Mesendoderm (in vitro differentiated cells): Measurements from ENCODE around the gene LYRM1.

Experiments used
- DNase-seq: peaks from one replicate; pipeline ENCODE4 v3.0.0; 2013
- H2AK5ac ChIP-seq: 2 replicates; pipeline ENCODE4 v1.6.1; 2013; ENCODE audit warnings: low read length, inconsistent platforms
- H2BK120ac ChIP-seq: 2 replicates; pipeline ENCODE4 v1.6.1; 2013; ENCODE audit warnings: low read depth, mild to moderate bottlenecking, low read length, moderate library complexity, mixed read lengths
- H2BK15ac ChIP-seq: replicated peaks from 2 replicates; pipeline ENCODE4 v1.6.1; 2013; ENCODE audit warnings: low read depth, mild to moderate bottlenecking, moderate library complexity
- H2BK5ac ChIP-seq: 2 replicates; pipeline ENCODE4 v1.6.1; 2013; ENCODE audit warnings: low read length, inconsistent platforms
- H3K18ac ChIP-seq: 2 replicates; pipeline ENCODE4 v1.6.1; 2013; ENCODE audit warnings: mild to moderate bottlenecking, low read length, mixed read lengths
- H3K23ac ChIP-seq: one replicate; pipeline ENCODE4 v1.6.1; 2013; ENCODE audit warnings: low read length
- H3K27ac ChIP-seq: 2 replicates; pipeline ENCODE4 v1.5.1; 2013; ENCODE audit warnings: low read depth, mild to moderate bottlenecking, inconsistent platforms, low read length, moderate library complexity
- H3K27me3 ChIP-seq: 2 replicates; pipeline ENCODE4 v1.6.1; 2013; ENCODE audit warnings: low read length, control low read depth, mild to moderate bottlenecking, inconsistent platforms; ENCODE audit not compliant: insufficient read depth, poor library complexity
- H3K36me3 ChIP-seq: 2 replicates; pipeline ENCODE4 v1.6.1; 2013; ENCODE audit warnings: low read length, inconsistent platforms; ENCODE audit not compliant: control insufficient read depth, insufficient read depth
- H3K4ac ChIP-seq: one replicate; pipeline ENCODE4 v1.6.1; 2013; ENCODE audit warnings: low read depth, mild to moderate bottlenecking, low read length, moderate library complexity
- H3K4me1 ChIP-seq: 2 replicates; pipeline ENCODE4 v1.6.1; 2013; ENCODE audit warnings: low read depth, low read length, inconsistent platforms; ENCODE audit not compliant: control insufficient read depth
- H3K4me2 ChIP-seq: 2 replicates; pipeline ENCODE4 v1.6.1; 2013; ENCODE audit warnings: low read length
- H3K4me3 ChIP-seq: 2 replicates; pipeline ENCODE4 v1.5.1; 2013; ENCODE audit warnings: mild to moderate bottlenecking, low read length
- H3K56ac ChIP-seq: one replicate; pipeline ENCODE4 v1.6.1; 2013; ENCODE audit warnings: low read length
- H3K79me1 ChIP-seq: 2 replicates; pipeline ENCODE4 v1.6.1; 2013; ENCODE audit warnings: low read length, inconsistent platforms
- H3K79me2 ChIP-seq: 2 replicates; pipeline ENCODE4 v1.6.1; 2013; ENCODE audit warnings: mild to moderate bottlenecking, low read length; ENCODE audit not compliant: control insufficient read depth, insufficient read depth
- H3K9ac ChIP-seq: 2 replicates; pipeline ENCODE4 v1.6.1; 2013; ENCODE audit warnings: low read length, inconsistent platforms
- H4K5ac ChIP-seq: one replicate; pipeline ENCODE4 v1.6.1; 2013; ENCODE audit warnings: low read length
- H4K8ac ChIP-seq: one replicate; pipeline ENCODE4 v1.6.1; 2013; ENCODE audit warnings: low read depth, mild to moderate bottlenecking, control low read depth, low read length, moderate library complexity
- WGBS: extraction: QIAGEN DNeasy Blood & Tissue Kit; methylation state at CpG from one replicate; pipeline ENCODE4 v1.1.7; 2013; ENCODE audit warnings: low lambda C conversion rate, missing lambda C conversion rate; ENCODE audit not compliant: insufficient coverage; ENCODE audit errors: extremely low coverage; 5-methylcytosine and 5-hydroxymethylcytosine counted together

The LYRM1 gene

DNA sequence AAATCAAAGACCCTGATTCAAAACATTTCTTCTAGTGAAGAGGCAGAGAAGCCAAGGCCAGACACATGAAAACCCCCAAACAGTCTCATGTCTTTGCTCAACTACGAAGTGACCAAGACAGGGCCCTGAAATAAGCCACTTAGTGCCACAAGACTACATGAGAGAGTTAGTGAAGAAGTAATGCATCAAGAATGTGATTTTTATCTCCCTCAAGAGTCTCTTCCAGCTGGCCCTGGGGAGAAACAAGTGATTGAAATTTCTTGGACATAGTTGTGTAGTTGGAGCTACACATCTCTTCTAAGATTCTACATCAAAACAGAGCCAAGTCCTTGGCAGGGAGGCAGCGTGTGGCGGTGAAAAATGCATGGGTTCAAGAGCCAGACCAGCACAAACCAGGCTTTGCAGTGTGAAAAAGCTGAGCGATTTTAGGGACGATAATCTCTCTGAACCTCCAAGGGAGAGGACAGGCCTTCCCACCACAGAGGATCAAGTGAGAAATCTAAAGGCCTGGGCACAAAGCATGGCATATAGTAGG lies 30.6 kb downstream of the LYRM1 start:
- no CpG with 5 or more reads among the region's 5 CpGs for WGBS
- Histone ChIP-seq H3K18ac (no peak overlapping the region), H3K23ac (no peak overlapping the region)

GRCh38 chr16:20933589-20933988 lies 33.0 kb downstream of the LYRM1 start:
- no peak for DNase-seq
- Histone ChIP-seq H2BK5ac (no peak overlapping the region), H2AK5ac (no peak overlapping the region), H3K9ac (no peak overlapping the region), H2BK15ac (no peak overlapping the region), H3K18ac (no peak overlapping the region), H3K27me3 (no peaks in the 10 kb centered on the region), H4K8ac (no peak overlapping the region), H3K56ac (no peak overlapping the region), H4K5ac (no peak overlapping the region), H3K79me2 (no peaks in the 10 kb centered on the region), H3K4ac (no peak overlapping the region), H3K23ac (no peak overlapping the region), H3K4me1 (no peaks in the 10 kb centered on the region), H3K4me3 (no peak overlapping the region), H3K4me2 (no peak overlapping the region), H3K79me1 (no peaks in the 10 kb centered on the region), H3K36me3 (no peaks in the 10 kb centered on the region), H3K27ac (no peak overlapping the region), H2BK120ac (no peak overlapping the region)

More for the DNA sequence above, 30.6 kb downstream of the LYRM1 start:
- Histone ChIP-seq H4K8ac (no peak overlapping the region), H3K36me3 (no peaks in the 10 kb centered on the region), H4K5ac (no peak overlapping the region), H3K4me2 (no peak overlapping the region), H2BK5ac (no peak overlapping the region), H3K27me3 (no peaks in the 10 kb centered on the region), H3K27ac (no peak overlapping the region), H3K9ac (no peak overlapping the region), H3K4me3 (no peak overlapping the region), H2BK120ac (no peak overlapping the region), H3K56ac (no peak overlapping the region), H2AK5ac (no peak overlapping the region), H3K4ac (no peak overlapping the region), H3K79me1 (no peaks in the 10 kb centered on the region), H2BK15ac (no peak overlapping the region), H3K79me2 (no peaks in the 10 kb centered on the region), H3K4me1 (no peaks in the 10 kb centered on the region)
- DNase-seq: no peak

DNA sequence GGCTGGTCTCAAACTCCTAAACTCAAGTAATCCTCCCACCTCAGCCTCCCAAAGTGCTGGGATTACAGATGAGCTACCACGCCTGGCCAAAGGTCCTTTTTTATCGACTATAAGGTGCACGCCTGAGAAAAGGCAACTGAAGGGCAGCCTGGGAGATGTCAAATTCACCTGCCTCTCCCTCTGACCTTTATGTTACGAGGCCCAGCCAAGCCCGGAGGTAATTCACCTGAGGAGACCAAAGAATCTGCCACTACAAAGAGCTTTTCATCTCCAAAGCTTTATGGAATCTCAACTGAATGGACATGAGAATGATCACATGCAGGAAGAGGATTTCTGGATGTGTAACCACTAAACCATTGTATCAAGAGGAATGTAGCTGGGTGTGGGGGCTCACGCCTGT lies 37.2 kb downstream of the LYRM1 start:
- no peak overlapping the region for H3K56ac ChIP-seq
- no peak overlapping the region for H2BK120ac ChIP-seq
- no peak overlapping the region for H4K8ac ChIP-seq
- H3K79me1 ChIP-seq: no peaks in the 10 kb centered on the region
- H2AK5ac ChIP-seq: no peak overlapping the region
- H3K23ac ChIP-seq: no peak overlapping the region
- no peak overlapping the region for H3K4me2 ChIP-seq
- H2BK5ac ChIP-seq: no peak overlapping the region
- no peak overlapping the region for H3K9ac ChIP-seq
- H3K36me3 ChIP-seq: no peaks in the 10 kb centered on the region
- no peak overlapping the region for H2BK15ac ChIP-seq
- H4K5ac ChIP-seq: no peak overlapping the region
- peaks cover 2% of the 10 kb centered on the region for H3K4me1 ChIP-seq
- H3K27me3 ChIP-seq: no peaks in the 10 kb centered on the region
- no peak overlapping the region for H3K27ac ChIP-seq
- DNase-seq: no peak
- no CpG with 5 or more reads among the region's 6 CpGs for whole genome bisulfite sequencing
- no peak overlapping the region for H3K4me3 ChIP-seq
- H3K18ac ChIP-seq: no peak overlapping the region
- H3K79me2 ChIP-seq: no peaks in the 10 kb centered on the region
- no peak overlapping the region for H3K4ac ChIP-seq

- Histone ChIP-seq H3K23ac (no peak overlapping the region), H2BK15ac (no peak overlapping the region), H3K79me2 (no peaks in the 10 kb centered on the region), H3K18ac (no peak overlapping the region), H3K4ac (no peak overlapping the region), H3K27ac (no peak overlapping the region), H3K27me3 (no peaks in the 10 kb centered on the region), H3K9ac (no peak overlapping the region), H2BK120ac (no peak overlapping the region), H3K79me1 (no peaks in the 10 kb centered on the region), H2BK5ac (no peak overlapping the region), H4K8ac (no peak overlapping the region), H3K36me3 (no peaks in the 10 kb centered on the region), H3K4me2 (no peak overlapping the region), H3K4me3 (no peak overlapping the region), H2AK5ac (no peak overlapping the region), H3K56ac (no peak overlapping the region), H3K4me1 (peaks cover 2% of the 10 kb centered on the region), H4K5ac (no peak overlapping the region)
- no CpG with 5 or more reads among the region's 2 CpGs for WGBS
- no peak for DNase-seq
Observed at GRCh38 chr16:20938426-20938825, 37.9 kb downstream of the LYRM1 start.

DNA sequence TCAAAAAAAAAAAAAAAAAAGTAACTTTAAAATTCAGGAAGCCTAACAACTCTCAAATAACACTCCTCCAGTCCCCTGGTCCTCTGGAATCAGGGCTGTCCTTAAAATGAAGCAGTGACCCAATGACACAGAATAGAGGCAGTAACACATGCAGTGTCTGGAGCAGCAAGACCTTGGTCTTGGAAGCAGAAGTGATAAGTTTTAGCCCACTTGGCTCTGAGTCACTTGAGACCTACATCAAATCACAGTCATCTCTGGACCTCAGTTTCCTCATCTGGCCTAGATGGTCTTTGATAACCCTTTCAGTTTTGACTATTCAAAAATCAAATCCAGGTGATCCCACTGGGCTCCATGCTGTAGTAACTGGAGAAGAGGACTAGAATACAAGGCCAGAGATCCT lies 39.0 kb downstream of the LYRM1 start:
- H3K18ac ChIP-seq: no peak overlapping the region
- H3K9ac ChIP-seq: no peak overlapping the region
- no peak overlapping the region for H3K27ac ChIP-seq
- no peak overlapping the region for H3K23ac ChIP-seq
- H2AK5ac ChIP-seq: no peak overlapping the region
- H3K56ac ChIP-seq: no peak overlapping the region
- peaks cover 2% of the 10 kb centered on the region for H3K4me1 ChIP-seq
- no peak for DNase-seq
- H2BK120ac ChIP-seq: no peak overlapping the region
- no peak overlapping the region for H2BK5ac ChIP-seq
- H3K79me2 ChIP-seq: no peaks in the 10 kb centered on the region
- H3K4me3 ChIP-seq: no peak overlapping the region
- H4K8ac ChIP-seq: no peak overlapping the region
- H3K4me2 ChIP-seq: no peak overlapping the region
- H3K36me3 ChIP-seq: no peaks in the 10 kb centered on the region
- H4K5ac ChIP-seq: no peak overlapping the region
- H3K4ac ChIP-seq: no peak overlapping the region
- no peaks in the 10 kb centered on the region for H3K79me1 ChIP-seq
- H2BK15ac ChIP-seq: no peak overlapping the region
- no peaks in the 10 kb centered on the region for H3K27me3 ChIP-seq

DNA sequence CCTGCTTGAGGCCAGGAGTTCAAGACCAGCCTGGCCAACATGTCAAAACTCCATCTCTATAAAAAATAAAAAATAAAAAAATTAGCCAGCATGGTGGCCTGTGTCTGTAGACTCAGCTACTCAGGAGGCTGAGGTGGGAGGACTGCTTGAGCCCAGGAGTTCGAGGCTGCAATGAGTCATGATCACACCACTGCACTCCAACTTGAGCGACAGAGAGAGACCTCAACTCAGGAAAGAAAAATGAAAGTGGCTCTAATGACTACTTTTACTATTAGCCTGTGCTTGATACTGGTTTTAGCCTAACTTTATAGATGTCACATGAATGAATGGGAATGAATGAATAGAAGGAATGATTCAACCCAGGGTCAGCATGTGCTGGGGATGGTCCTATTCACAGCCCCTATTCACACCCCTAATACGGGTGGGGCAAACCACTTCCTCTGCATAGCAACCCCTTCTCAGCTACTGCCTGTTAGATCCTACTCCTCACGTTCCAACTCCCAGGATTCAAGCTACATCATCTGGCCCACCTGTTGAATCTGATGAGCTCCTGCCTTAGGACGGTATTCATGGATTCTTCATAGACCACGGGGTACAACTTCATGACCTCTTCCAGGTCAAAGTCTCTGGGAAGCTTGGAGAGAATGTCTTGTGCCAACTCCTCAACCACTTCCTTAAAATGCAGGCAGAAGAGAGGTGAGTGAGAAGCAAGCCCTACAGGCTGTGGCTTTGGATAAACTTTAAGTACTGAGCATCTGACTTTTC lies 40.5 kb downstream of the LYRM1 start:
- no peak overlapping the region for H2BK15ac ChIP-seq
- H3K9ac ChIP-seq: no peak overlapping the region
- no peaks in the 10 kb centered on the region for H3K36me3 ChIP-seq
- no peak overlapping the region for H2BK5ac ChIP-seq
- H3K18ac ChIP-seq: no peak overlapping the region
- no peak overlapping the region for H3K56ac ChIP-seq
- H3K27me3 ChIP-seq: no peaks in the 10 kb centered on the region
- no peak overlapping the region for H3K4me2 ChIP-seq
- no peaks in the 10 kb centered on the region for H3K79me1 ChIP-seq
- no CpG with 5 or more reads among the region's 6 CpGs for WGBS
- H3K4me1 ChIP-seq: peaks cover 2% of the 10 kb centered on the region
- no peak overlapping the region for H3K27ac ChIP-seq
- no peak for DNase-seq
- no peak overlapping the region for H3K4me3 ChIP-seq
- H4K8ac ChIP-seq: no peak overlapping the region
- H2AK5ac ChIP-seq: no peak overlapping the region
- H4K5ac ChIP-seq: no peak overlapping the region
- no peak overlapping the region for H3K23ac ChIP-seq
- H3K79me2 ChIP-seq: no peaks in the 10 kb centered on the region
- no peak overlapping the region for H3K4ac ChIP-seq
- no peak overlapping the region for H2BK120ac ChIP-seq
